ENCODE data around the gene ZNG1B. TPM values are rescaled to one million over a fixed set of nuclear protein-coding genes. Genes with fewer than 3 reads are reported as not detected.

Gene ZNG1B
- polyA plus RNA-seq, 1 donor: 45.3 TPM

Other genes with a start within 250 kb of the ZNG1B start
- 1.9 TPM for gene PAX8, start 158.8 kb upstream of the ZNG1B start, polyA plus RNA-seq (ENCODE audit: insufficient read length)
- gene FOXD4L1, start 61.0 kb downstream of the ZNG1B start, polyA plus RNA-seq (ENCODE audit: insufficient read length): 1.6 TPM
- 16.6 TPM for gene RABL2A, start 189.6 kb downstream of the ZNG1B start, polyA plus RNA-seq (ENCODE audit: insufficient read length)